ENCODE measurements around the gene VPS8.
"Not testable (repeated sequence)": the region's sequence is repeated elsewhere in the genome, so short reads cannot be mapped to it uniquely, and the experiment has no call there.

The VPS8 gene

DNA sequence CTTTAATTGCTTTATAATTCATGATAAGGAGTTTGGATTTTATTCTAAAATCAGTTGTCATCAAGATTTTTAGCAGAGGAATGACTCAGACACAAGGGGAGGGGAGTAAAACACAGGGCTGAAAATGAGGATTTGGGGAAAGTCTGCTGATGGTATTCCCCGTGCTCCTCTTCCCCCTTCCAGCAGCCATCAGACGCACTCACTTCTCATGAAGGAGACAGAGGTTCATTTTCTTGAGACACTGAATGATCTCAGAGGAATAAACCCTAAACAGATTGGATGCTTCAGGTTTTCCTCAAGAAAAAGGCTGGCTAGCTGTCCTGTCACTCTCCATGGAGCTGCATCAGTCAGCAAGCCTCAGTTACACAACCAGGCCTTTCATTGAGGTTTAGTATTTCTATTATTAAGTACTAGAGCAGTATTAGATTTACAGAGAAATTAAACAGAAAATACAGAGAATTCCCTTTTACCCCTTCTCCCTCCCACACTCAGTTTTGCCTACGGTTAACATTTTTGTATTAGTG, 174.5 kb downstream of the VPS8 start:
- TF ChIP-seq EZH2phosphoT487 (conservative IDR thresholded peaks at IDR 0.05; ENCODE audit: low read length), result no peak
- TF ChIP-seq, protein P1, sequence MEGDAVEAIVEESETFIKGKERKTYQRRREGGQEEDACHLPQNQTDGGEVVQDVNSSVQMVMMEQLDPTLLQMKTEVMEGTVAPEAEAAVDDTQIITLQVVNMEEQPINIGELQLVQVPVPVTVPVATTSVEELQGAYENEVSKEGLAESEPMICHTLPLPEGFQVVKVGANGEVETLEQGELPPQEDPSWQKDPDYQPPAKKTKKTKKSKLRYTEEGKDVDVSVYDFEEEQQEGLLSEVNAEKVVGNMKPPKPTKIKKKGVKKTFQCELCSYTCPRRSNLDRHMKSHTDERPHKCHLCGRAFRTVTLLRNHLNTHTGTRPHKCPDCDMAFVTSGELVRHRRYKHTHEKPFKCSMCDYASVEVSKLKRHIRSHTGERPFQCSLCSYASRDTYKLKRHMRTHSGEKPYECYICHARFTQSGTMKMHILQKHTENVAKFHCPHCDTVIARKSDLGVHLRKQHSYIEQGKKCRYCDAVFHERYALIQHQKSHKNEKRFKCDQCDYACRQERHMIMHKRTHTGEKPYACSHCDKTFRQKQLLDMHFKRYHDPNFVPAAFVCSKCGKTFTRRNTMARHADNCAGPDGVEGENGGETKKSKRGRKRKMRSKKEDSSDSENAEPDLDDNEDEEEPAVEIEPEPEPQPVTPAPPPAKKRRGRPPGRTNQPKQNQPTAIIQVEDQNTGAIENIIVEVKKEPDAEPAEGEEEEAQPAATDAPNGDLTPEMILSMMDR (IDR thresholded peaks at IDR 0.05; ENCODE audit: insufficient read depth, low read length, poor library complexity, severe bottlenecking), result no peak
- no peak overlapping the region for H3K4me2 ChIP-seq (ENCODE audit: low read depth, low read length, poor library complexity, severe bottlenecking)
- no peaks in the 10 kb centered on the region for H3F3A ChIP-seq (ENCODE audit: insufficient read depth)
- no peak overlapping the region for H3K4me3 ChIP-seq (ENCODE audit: insufficient read depth, low read length, poor library complexity, severe bottlenecking)
- no peak overlapping the region for H3K9ac ChIP-seq (ENCODE audit: low read length)
- H3K27ac ChIP-seq (ENCODE audit: low read depth, low read length), result no peak overlapping the region
- H3K79me2 ChIP-seq (ENCODE audit: insufficient read depth, low read length), result no peaks in the 10 kb centered on the region
- no peaks in the 10 kb centered on the region for H3K27me3 ChIP-seq (ENCODE audit: low read length)
- H3K9me2 ChIP-seq (replicated peaks; ENCODE audit: insufficient read depth, low read length), result no peaks in the 10 kb centered on the region
- no peaks in the 10 kb centered on the region for H4K20me1 ChIP-seq (ENCODE audit: low read depth, low read length)
- no peak overlapping the region for H2AFZ ChIP-seq (ENCODE audit: low read depth, low read length, severe bottlenecking)
- no peaks in the 10 kb centered on the region for H3K9me3 ChIP-seq (ENCODE audit: insufficient read depth, low read length)
- H3K36me3 ChIP-seq (ENCODE audit: low read length), result no peaks in the 10 kb centered on the region

DNA sequence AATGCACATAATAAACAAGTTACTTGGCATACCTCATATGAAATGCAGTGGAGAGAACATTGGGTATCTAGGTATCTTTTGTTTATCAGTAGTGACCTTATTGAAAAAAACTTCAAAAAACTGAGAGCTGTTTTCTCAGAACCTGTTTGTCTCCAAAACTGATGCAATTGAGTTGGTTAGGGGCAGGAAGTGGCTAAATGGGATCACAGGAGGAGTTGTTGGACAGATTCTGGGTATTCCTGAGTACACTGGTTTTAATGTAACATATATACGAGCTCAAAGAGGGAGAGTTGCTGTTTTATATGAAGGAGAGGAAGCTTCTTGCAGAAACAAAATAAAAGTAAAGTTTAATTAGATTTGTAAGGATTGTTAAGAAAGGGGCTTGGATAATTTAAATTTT, 181.4 kb downstream of the VPS8 start:
- H3F3A ChIP-seq (ENCODE audit: insufficient read depth), result no peaks in the 10 kb centered on the region
- H3K4me2 ChIP-seq (ENCODE audit: low read depth, low read length, poor library complexity, severe bottlenecking), result no peak overlapping the region
- no peak overlapping the region for H2AFZ ChIP-seq (ENCODE audit: low read depth, low read length, severe bottlenecking)
- no peaks in the 10 kb centered on the region for H4K20me1 ChIP-seq (ENCODE audit: low read depth, low read length)
- no peaks in the 10 kb centered on the region for H3K9me3 ChIP-seq (ENCODE audit: insufficient read depth, low read length)
- no peaks in the 10 kb centered on the region for H3K36me3 ChIP-seq (ENCODE audit: low read length)
- no peak overlapping the region for H3K4me3 ChIP-seq (ENCODE audit: insufficient read depth, low read length, poor library complexity, severe bottlenecking)
- no peak overlapping the region for H3K9ac ChIP-seq (ENCODE audit: low read length)
- no peaks in the 10 kb centered on the region for H3K27me3 ChIP-seq (ENCODE audit: low read length)
- no peaks in the 10 kb centered on the region for H3K79me2 ChIP-seq (ENCODE audit: insufficient read depth, low read length)
- H3K9me2 ChIP-seq (replicated peaks; ENCODE audit: insufficient read depth, low read length), result no peaks in the 10 kb centered on the region
- H3K27ac ChIP-seq (ENCODE audit: low read depth, low read length), result no peak overlapping the region
- TF ChIP-seq, protein P1 (IDR thresholded peaks at IDR 0.05; ENCODE audit: insufficient read depth, low read length, poor library complexity, severe bottlenecking), result no peak
- TF ChIP-seq EZH2phosphoT487 (conservative IDR thresholded peaks at IDR 0.05; ENCODE audit: low read length), result no peak

- not testable (repeated sequence) for H3K4me3 ChIP-seq (ENCODE audit: insufficient read depth, low read length, poor library complexity, severe bottlenecking); H3K4me2 ChIP-seq (ENCODE audit: low read depth, low read length, poor library complexity, severe bottlenecking); H3K9ac ChIP-seq (ENCODE audit: low read length); H3K36me3 ChIP-seq (ENCODE audit: low read length); H3F3A ChIP-seq (ENCODE audit: insufficient read depth); H3K9me3 ChIP-seq (ENCODE audit: insufficient read depth, low read length); H2AFZ ChIP-seq (ENCODE audit: low read depth, low read length, severe bottlenecking); H4K20me1 ChIP-seq (ENCODE audit: low read depth, low read length); H3K79me2 ChIP-seq (ENCODE audit: insufficient read depth, low read length); H3K9me2 ChIP-seq (replicated peaks; ENCODE audit: insufficient read depth, low read length); H3K27ac ChIP-seq (ENCODE audit: low read depth, low read length); H3K27me3 ChIP-seq (ENCODE audit: low read length)
Measured at GRCh38 chr3:185003876-185004275, 191.9 kb downstream of the VPS8 start.

DNA sequence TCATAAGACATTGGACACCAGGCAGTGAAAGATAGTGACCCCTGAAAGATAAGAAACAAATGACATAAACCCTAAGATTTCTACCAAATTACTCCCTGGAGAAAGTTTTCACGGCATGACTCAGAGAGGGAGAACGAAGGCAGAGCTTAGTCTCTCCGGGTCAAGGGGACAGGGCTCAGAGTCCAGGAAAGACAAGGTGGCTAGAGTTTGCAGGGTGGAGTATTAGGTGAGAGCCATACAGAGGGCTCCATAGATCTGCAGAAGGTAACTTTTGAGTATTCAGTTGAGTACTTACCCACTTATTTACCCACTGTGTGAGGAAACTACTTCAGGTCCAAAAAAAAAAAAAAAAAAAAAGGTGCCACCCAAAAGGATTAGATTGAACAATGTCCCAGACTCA, 197.7 kb downstream of the VPS8 start:
- Histone ChIP-seq H3K79me2 (ENCODE audit: insufficient read depth, low read length) (no peaks in the 10 kb centered on the region), H3K27me3 (ENCODE audit: low read length) (no peaks in the 10 kb centered on the region), H3K9ac (ENCODE audit: low read length) (no peak overlapping the region), H4K20me1 (ENCODE audit: low read depth, low read length) (no peaks in the 10 kb centered on the region), H3F3A (ENCODE audit: insufficient read depth) (no peaks in the 10 kb centered on the region), H3K4me2 (ENCODE audit: low read depth, low read length, poor library complexity, severe bottlenecking) (no peak overlapping the region), H3K4me3 (ENCODE audit: insufficient read depth, low read length, poor library complexity, severe bottlenecking) (no peak overlapping the region), H3K9me3 (ENCODE audit: insufficient read depth, low read length) (no peaks in the 10 kb centered on the region), H3K36me3 (ENCODE audit: low read length) (peaks cover 3% of the 10 kb centered on the region; the same call in 1 of the 2 replicates), H3K27ac (ENCODE audit: low read depth, low read length) (no peak overlapping the region), H3K9me2 (replicated peaks; ENCODE audit: insufficient read depth, low read length) (no peaks in the 10 kb centered on the region), H2AFZ (ENCODE audit: low read depth, low read length, severe bottlenecking) (no peak overlapping the region)
- no peak for TF ChIP-seq EZH2phosphoT487 (conservative IDR thresholded peaks at IDR 0.05; ENCODE audit: low read length)
- TF ChIP-seq, protein P1 (IDR thresholded peaks at IDR 0.05; ENCODE audit: insufficient read depth, low read length, poor library complexity, severe bottlenecking), result no peak

- H4K20me1 ChIP-seq (ENCODE audit: low read depth, low read length); H3K27ac ChIP-seq (ENCODE audit: low read depth, low read length); H3K9ac ChIP-seq (ENCODE audit: low read length); H3K4me3 ChIP-seq (ENCODE audit: insufficient read depth, low read length, poor library complexity, severe bottlenecking); H2AFZ ChIP-seq (ENCODE audit: low read depth, low read length, severe bottlenecking); H3K36me3 ChIP-seq (ENCODE audit: low read length); H3K4me2 ChIP-seq (ENCODE audit: low read depth, low read length, poor library complexity, severe bottlenecking); H3K27me3 ChIP-seq (ENCODE audit: low read length); H3K9me3 ChIP-seq (ENCODE audit: insufficient read depth, low read length); H3K9me2 ChIP-seq (replicated peaks; ENCODE audit: insufficient read depth, low read length); H3K79me2 ChIP-seq (ENCODE audit: insufficient read depth, low read length); H3F3A ChIP-seq (ENCODE audit: insufficient read depth): not testable (repeated sequence)
Measured at GRCh38 chr3:185017584-185017983, 205.6 kb downstream of the VPS8 start.

DNA sequence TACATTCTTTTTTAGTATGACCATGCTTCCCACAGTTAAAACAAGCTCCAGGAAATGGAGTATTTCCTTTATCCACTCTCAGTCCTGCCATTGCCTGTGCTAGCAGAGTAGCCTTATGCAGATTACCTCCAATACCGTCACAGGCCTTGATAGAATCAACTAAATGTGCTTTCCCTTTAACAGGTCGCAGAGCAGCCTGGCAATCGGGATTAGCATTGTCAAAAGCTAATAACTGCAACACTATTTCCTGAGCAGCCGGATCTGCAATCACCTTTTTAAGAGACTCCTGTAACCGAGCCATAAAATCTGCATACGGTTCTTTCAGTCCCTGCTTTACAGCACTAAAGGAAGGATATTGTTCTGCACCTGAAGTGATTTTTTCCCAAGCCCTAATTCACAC, 206.0 kb downstream of the VPS8 start:
- not testable (repeated sequence) for H2AFZ ChIP-seq (ENCODE audit: low read depth, low read length, severe bottlenecking); H3K9ac ChIP-seq (ENCODE audit: low read length); H3K27ac ChIP-seq (ENCODE audit: low read depth, low read length)

More for the DNA sequence above, 206.0 kb downstream of the VPS8 start:
- not testable (repeated sequence) for H3F3A ChIP-seq (ENCODE audit: insufficient read depth); H3K79me2 ChIP-seq (ENCODE audit: insufficient read depth, low read length); H3K9me2 ChIP-seq (replicated peaks; ENCODE audit: insufficient read depth, low read length); H3K4me2 ChIP-seq (ENCODE audit: low read depth, low read length, poor library complexity, severe bottlenecking); H3K4me3 ChIP-seq (ENCODE audit: insufficient read depth, low read length, poor library complexity, severe bottlenecking); H3K27me3 ChIP-seq (ENCODE audit: low read length); H4K20me1 ChIP-seq (ENCODE audit: low read depth, low read length); H3K36me3 ChIP-seq (ENCODE audit: low read length); H3K9me3 ChIP-seq (ENCODE audit: insufficient read depth, low read length)

Data from SU-DHL-6 (cell line).